ENCODE results near the gene TNK1.
A peak's percentile ranks its signal among the peaks of the same experiment; 100 is the strongest.
"Not testable (repeated sequence)": the region's sequence is repeated elsewhere in the genome, so short reads cannot be mapped to it uniquely, and the experiment has no call there.

TNK1 gene

GRCh38 chr17:7355053-7355452 is 25.8 kb upstream of the TNK1 start, which contains the start of gene TMEM95:
Gene TMEM95, plus strand, starts transcription at chr17:7355156. Its CDS starts 49 bp downstream, at chr17:7355205.
- DNase-seq (ENCODE audit: low read depth in 2 of 2) = no peak

GRCh38 chr17:7355573-7355972 is 25.3 kb upstream of the TNK1 start:
- no peak for DNase-seq (ENCODE audit: low read depth in 2 of 2)

- DNase-seq (ENCODE audit: low read depth in 2 of 2) = peak; percentile 76 to 84
Observed at GRCh38 chr17:7356072-7356549, 24.8 kb upstream of the TNK1 start.

GRCh38 chr17:7356756-7357155 is 24.1 kb upstream of the TNK1 start:
- no peak for DNase-seq (ENCODE audit: low read depth in 2 of 2)

GRCh38 chr17:7357381-7357780 is 23.5 kb upstream of the TNK1 start:
- DNase-seq (ENCODE audit: low read depth in 2 of 2) = no peak

GRCh38 chr17:7361906-7362305 is 19.0 kb upstream of the TNK1 start:
- DNase-seq (ENCODE audit: low read depth in 2 of 2) = no peak

GRCh38 chr17:7363311-7363710 is 17.6 kb upstream of the TNK1 start:
- no peak for DNase-seq (ENCODE audit: low read depth in 2 of 2)

DNA sequence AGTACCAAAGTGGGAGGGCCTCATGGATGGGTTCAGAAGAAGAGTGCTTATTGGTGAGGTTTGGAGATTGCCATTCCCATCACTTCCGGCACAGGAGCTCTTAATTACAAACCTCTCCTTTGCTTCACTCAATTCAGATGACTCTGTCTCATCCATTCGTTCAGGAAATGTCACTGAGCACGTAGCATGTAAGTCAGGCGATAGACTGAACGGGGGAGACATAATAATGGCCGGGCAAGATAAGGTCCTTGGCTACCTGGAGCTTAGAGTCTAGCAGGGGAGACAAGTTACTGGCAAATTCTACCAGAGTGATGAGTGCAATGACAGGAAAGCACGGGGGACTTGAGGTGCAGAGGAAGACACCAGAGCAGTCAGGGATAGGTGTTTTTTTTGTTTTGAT is 14.9 kb upstream of the TNK1 start:
- not testable (repeated sequence) for DNase-seq (ENCODE audit: low read depth in 2 of 2)

GRCh38 chr17:7367083-7367482 is 13.8 kb upstream of the TNK1 start:
- DNase-seq (ENCODE audit: low read depth in 2 of 2) = no peak

GRCh38 chr17:7367918-7368598 is 12.8 kb upstream of the TNK1 start:
- DNase-seq (ENCODE audit: low read depth in 2 of 2) = no peak

GRCh38 chr17:7368599-7368994 is 12.3 kb upstream of the TNK1 start:
- DNase-seq (ENCODE audit: low read depth in 2 of 2) = not testable (repeated sequence)

DNA sequence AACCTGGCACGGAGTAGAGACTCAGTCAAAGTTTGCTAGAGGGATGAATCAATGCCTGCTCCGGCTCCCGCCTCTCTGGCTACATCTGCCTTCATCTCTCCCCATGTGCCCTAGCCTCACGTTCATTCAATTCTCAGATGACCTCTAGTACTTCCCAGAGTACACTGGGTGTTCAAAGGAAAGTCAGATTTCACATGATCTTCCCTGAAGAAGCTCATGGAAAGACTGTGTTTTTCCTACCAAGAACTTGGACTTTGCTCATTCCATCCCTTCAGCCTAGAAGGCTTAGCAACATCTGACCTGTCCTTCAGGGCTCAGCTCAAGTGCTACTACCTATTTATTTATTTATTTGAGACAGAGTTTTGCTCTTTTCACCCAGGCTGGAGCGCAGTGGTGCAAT is 11.1 kb upstream of the TNK1 start:
- DNase-seq (ENCODE audit: low read depth in 2 of 2) = no peak

DNA sequence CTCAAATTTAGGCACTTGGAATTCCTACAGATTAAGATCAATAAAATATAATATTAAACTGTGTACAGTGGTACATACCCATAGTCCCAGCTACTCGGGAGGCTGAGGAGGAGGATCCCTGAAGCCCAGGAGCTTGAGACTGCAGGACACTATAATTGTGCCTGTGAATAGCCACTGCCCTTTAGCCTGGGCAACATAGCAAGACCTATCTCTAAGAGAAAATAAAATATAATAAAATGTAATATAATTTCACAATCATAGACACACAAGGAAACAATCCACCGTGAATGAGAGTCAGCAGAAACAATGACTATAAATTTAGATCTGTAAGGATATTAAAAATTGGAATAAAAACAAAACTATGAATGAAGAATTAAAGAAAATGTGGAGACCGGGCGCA is 10.0 kb upstream of the TNK1 start:
- DNase-seq (ENCODE audit: low read depth in 2 of 2) = no peak

- DNase-seq (ENCODE audit: low read depth in 2 of 2) = no peak
Observed at GRCh38 chr17:7374353-7374752, 6.5 kb upstream of the TNK1 start.

GRCh38 chr17:7379134-7379533 is 1.8 kb upstream of the TNK1 start:
- no peak for DNase-seq (ENCODE audit: low read depth in 2 of 2)

- DNase-seq (ENCODE audit: low read depth in 2 of 2) = no peak
Observed at GRCh38 chr17:7380321-7380720, 568 bp upstream of the TNK1 start.

DNA sequence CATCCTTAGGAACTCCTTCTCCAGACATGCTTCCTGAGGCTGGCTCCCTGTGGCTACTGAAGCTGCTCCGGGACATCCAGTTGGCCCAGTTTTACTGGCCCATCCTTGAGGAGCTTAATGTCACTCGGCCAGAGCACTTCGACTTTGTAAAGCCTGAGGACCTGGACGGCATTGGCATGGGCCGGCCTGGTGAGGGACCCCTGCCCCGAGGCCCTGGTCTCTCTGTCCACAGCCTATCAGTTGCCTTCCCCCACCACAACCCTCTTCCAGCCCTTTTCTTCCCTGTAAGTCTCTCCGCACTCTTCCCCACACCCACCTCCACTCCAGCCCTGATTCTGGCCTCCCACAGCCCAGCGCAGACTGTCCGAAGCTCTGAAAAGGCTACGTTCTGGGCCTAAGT is 2.0 kb downstream of the TNK1 start:
- DNase-seq (ENCODE audit: low read depth in 2 of 2) = no peak

GRCh38 chr17:7383371-7383741 is 2.5 kb downstream of the TNK1 start:
- DNase-seq (ENCODE audit: low read depth in 2 of 2) = no peak

GRCh38 chr17:7383742-7384488 is 3.0 kb downstream of the TNK1 start:
- DNase-seq (ENCODE audit: low read depth in 2 of 2) = peak; percentile 60 to 64

GRCh38 chr17:7384489-7385081 is 3.7 kb downstream of the TNK1 start:
- DNase-seq (ENCODE audit: low read depth in 2 of 2) = no peak

DNA sequence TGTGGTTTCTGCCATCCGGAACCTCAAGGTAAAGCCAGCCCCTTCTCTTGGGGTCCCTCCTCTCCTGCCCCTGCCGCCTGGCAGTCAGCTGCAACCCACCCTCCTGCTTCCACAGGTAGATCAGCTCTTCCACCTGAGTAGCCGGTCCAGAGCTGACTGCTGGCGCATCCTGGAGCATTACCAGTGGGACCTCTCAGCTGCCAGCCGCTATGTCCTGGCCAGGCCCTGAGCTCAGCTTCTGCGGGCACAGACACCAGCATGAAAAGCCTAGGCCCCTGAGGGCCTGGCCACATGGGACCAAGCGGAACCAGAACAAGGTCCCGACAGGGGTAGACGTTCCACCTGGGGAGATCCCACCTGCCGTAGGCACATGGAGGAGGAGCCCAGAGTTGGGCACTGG is 8.0 kb downstream of the TNK1 start:
- no peak for DNase-seq (ENCODE audit: low read depth in 2 of 2)

- DNase-seq (ENCODE audit: low read depth in 2 of 2) = no peak
Observed at GRCh38 chr17:7389924-7390910, 9.3 kb downstream of the TNK1 start.

Data from activated CD4-positive, alpha-beta T cell treated with anti-CD3 and anti-CD28 coated beads for 24 hours (primary cell).